Measurements from ENCODE around the gene ROCK2. TPM values are rescaled to one million over a fixed set of nuclear protein-coding genes. Genes with fewer than 3 reads are reported as not detected.
A peak's percentile ranks its signal among the peaks of the same experiment; 100 is the strongest.

Gene ROCK2
- total RNA-seq, 2 donors from 2014 or later: 19.1 to 26.3 TPM

- no peak for ATAC-seq
- DNase-seq (ENCODE audit: low spot score): no peak
- peaks cover 23% of the 10 kb centered on the region for H3K36me3 Mint-ChIP-seq
- H3K9me3 Mint-ChIP-seq: no peaks in the 10 kb centered on the region
- no peaks in the 10 kb centered on the region for H3K4me1 Mint-ChIP-seq (ENCODE audit: low read depth in 2 of 2)
- H3K4me3 Mint-ChIP-seq: no peak overlapping the region
- no peaks in the 10 kb centered on the region for H3K27me3 Mint-ChIP-seq
- H3K27ac Mint-ChIP-seq: no peak overlapping the region
Measured at GRCh38 chr2:11196246-11196645, 148.2 kb downstream of the ROCK2 start.

DNA sequence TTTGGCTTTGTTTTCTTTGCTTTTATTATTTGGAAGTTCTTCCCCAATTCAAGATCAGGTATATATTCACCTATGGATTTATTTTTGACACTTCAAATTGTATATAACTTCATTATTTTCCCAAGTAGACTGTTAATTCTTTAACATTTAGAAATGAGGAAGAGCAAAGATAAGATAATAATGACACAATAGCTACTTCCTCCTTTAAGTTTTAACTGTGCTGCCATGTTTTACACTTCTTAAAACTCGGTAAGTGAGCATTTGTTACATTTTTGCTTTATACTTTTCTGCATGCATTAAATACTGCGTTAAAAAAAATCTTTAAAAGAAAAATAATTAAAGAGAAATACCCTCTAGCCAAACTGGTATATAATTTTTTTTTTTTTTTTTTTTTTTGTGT lies 156.7 kb downstream of the ROCK2 start:
- ATAC-seq (no peak), DNase-seq (ENCODE audit: low spot score) (no peak)
- H3K27ac Mint-ChIP-seq: no peak overlapping the region
- H3K4me3 Mint-ChIP-seq: no peak overlapping the region
- no peaks in the 10 kb centered on the region for H3K27me3 Mint-ChIP-seq
- H3K9me3 Mint-ChIP-seq: no peaks in the 10 kb centered on the region
- H3K36me3 Mint-ChIP-seq: peaks cover under 1% of the 10 kb centered on the region
- peaks cover 0 to 5% of the 10 kb centered on the region in 2 donors for H3K4me1 Mint-ChIP-seq (ENCODE audit: low read depth in 2 of 2)

DNA sequence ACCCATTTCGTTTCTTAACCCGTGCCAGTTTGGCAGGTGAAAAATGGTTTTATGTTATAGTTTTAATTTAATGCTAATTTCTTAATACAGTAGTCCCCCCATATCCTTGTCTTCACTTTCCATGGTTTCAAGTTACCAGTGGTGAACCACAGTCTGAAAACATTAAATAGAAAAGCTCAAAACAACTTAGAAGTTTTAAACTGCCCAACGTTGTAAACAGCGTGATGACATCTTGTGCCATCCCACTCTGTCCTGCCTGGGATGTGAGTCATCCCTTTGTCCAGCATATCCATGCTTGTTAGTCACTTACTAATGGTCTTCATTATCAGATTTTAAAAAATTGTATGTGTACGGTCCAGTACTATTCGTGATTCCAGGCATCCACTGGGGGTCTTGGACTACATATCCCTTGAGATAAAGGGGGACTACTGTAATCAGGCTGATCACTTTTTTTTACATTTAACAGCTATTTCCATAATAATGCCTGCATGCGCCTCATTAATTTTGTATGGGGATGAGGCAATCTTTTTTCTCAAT lies 157.3 kb downstream of the ROCK2 start:
- Mint-ChIP-seq H3K4me3 (no peak overlapping the region), H3K27me3 (no peaks in the 10 kb centered on the region), H3K36me3 (no peaks in the 10 kb centered on the region), H3K9me3 (no peaks in the 10 kb centered on the region), H3K4me1 (ENCODE audit: low read depth in 2 of 2) (peaks cover 0 to 5% of the 10 kb centered on the region in 2 donors), H3K27ac (no peak overlapping the region)
- no peak for DNase-seq (ENCODE audit: low spot score)
- ATAC-seq: no peak

GRCh38 chr2:11186145-11186544 lies 158.3 kb downstream of the ROCK2 start:
- no peaks in the 10 kb centered on the region for H3K9me3 Mint-ChIP-seq
- DNase-seq (ENCODE audit: low spot score): no peak
- peaks cover 0 to 5% of the 10 kb centered on the region in 2 donors for H3K4me1 Mint-ChIP-seq (ENCODE audit: low read depth in 2 of 2)
- H3K36me3 Mint-ChIP-seq: no peaks in the 10 kb centered on the region
- no peaks in the 10 kb centered on the region for H3K27me3 Mint-ChIP-seq
- no peak overlapping the region for H3K27ac Mint-ChIP-seq
- no peak for ATAC-seq
- H3K4me3 Mint-ChIP-seq: no peak overlapping the region

- Mint-ChIP-seq H3K27me3 (no peaks in the 10 kb centered on the region), H3K36me3 (no peaks in the 10 kb centered on the region), H3K9me3 (no peaks in the 10 kb centered on the region), H3K4me3 (no peak overlapping the region), H3K27ac (no peak overlapping the region), H3K4me1 (ENCODE audit: low read depth in 2 of 2) (peaks cover 0 to 5% of the 10 kb centered on the region in 2 donors)
- DNase-seq (ENCODE audit: low spot score) (no peak), ATAC-seq (no peak)
Measured at GRCh38 chr2:11182951-11183350, 161.5 kb downstream of the ROCK2 start.

DNA sequence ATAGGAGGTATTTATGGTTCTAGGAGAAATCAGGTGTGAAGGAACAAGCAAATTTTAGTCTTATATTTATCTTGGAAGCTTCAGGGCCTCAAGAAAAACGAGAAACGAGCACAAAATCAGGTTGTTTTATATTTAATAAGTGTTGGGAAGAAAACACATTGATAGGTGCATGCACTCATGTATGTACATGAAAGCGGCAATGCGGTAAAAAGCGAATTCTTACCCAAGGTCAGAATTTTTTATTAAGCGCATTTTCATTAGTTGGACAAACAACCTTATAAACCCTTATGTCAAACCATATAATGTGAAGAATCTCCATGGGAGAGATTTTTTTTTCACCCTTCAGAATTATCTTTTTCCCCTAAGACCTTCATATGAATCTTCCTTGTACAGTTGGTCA lies 163.8 kb downstream of the ROCK2 start:
- H3K4me3 Mint-ChIP-seq: no peak overlapping the region
- no peaks in the 10 kb centered on the region for H3K36me3 Mint-ChIP-seq
- no peak for ATAC-seq
- H3K9me3 Mint-ChIP-seq: no peaks in the 10 kb centered on the region
- peaks cover 2 to 4% of the 10 kb centered on the region in 2 donors for H3K4me1 Mint-ChIP-seq (ENCODE audit: low read depth in 2 of 2)
- no peaks in the 10 kb centered on the region for H3K27me3 Mint-ChIP-seq
- DNase-seq (ENCODE audit: low spot score): no peak
- no peak overlapping the region for H3K27ac Mint-ChIP-seq

- peaks cover 8 to 11% of the 10 kb centered on the region in 2 donors for H3K4me1 Mint-ChIP-seq (ENCODE audit: low read depth in 2 of 2)
- H3K27me3 Mint-ChIP-seq: no peaks in the 10 kb centered on the region
- no peaks in the 10 kb centered on the region for H3K36me3 Mint-ChIP-seq
- no peak for DNase-seq (ENCODE audit: low spot score)
- no peak overlapping the region for H3K4me3 Mint-ChIP-seq
- ATAC-seq: no peak
- no peaks in the 10 kb centered on the region for H3K9me3 Mint-ChIP-seq
- H3K27ac Mint-ChIP-seq: no peak overlapping the region
Measured at GRCh38 chr2:11179899-11180298, 164.5 kb downstream of the ROCK2 start.

DNA sequence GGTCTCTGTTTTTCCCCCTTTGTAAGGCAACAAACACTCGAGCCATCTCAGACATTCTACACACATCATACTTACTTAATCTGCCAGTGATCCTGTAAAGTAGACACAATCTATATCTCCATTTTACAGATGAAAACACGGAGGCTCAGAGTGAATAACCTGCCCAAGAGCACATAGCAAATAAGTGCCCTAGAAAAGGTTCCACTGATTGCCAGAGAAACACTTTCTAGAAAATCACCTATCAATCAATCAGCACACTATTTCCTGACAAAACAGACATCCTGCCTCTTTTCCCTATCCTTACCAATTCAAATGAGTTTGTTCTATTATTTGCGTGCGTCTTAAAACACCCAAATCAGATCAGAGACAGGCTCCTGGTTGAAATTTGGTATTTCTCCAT lies 165.2 kb downstream of the ROCK2 start:
- ATAC-seq (no peak), DNase-seq (ENCODE audit: low spot score) (no peak)
- Mint-ChIP-seq H3K9me3 (no peaks in the 10 kb centered on the region), H3K4me3 (no peak overlapping the region), H3K4me1 (ENCODE audit: low read depth in 2 of 2) (peaks cover 9 to 12% of the 10 kb centered on the region in 2 donors), H3K27ac (no peak overlapping the region), H3K36me3 (no peaks in the 10 kb centered on the region), H3K27me3 (no peaks in the 10 kb centered on the region)

- DNase-seq (ENCODE audit: low spot score) (no peak), ATAC-seq (no peak)
- H3K27me3 Mint-ChIP-seq: no peaks in the 10 kb centered on the region
- no peak overlapping the region for H3K4me3 Mint-ChIP-seq
- H3K4me1 Mint-ChIP-seq (ENCODE audit: low read depth in 2 of 2): peaks cover 9 to 12% of the 10 kb centered on the region in 2 donors
- no peak overlapping the region for H3K27ac Mint-ChIP-seq
- H3K9me3 Mint-ChIP-seq: no peaks in the 10 kb centered on the region
- H3K36me3 Mint-ChIP-seq: no peaks in the 10 kb centered on the region
Measured at GRCh38 chr2:11177871-11178690, 166.4 kb downstream of the ROCK2 start.

- DNase-seq (ENCODE audit: low spot score) (no peak), ATAC-seq (no peak)
- no peaks in the 10 kb centered on the region for H3K36me3 Mint-ChIP-seq
- H3K4me3 Mint-ChIP-seq: peak overlapping the region; percentile 16
- H3K4me1 Mint-ChIP-seq (ENCODE audit: low read depth in 2 of 2): peaks cover 9 to 12% of the 10 kb centered on the region in 2 donors
- H3K27me3 Mint-ChIP-seq: no peaks in the 10 kb centered on the region
- H3K9me3 Mint-ChIP-seq: no peaks in the 10 kb centered on the region
- H3K27ac Mint-ChIP-seq: peak overlapping the region in 1 of 2 donors; percentile 17
Measured at GRCh38 chr2:11175293-11175795, 169.1 kb downstream of the ROCK2 start.

DNA sequence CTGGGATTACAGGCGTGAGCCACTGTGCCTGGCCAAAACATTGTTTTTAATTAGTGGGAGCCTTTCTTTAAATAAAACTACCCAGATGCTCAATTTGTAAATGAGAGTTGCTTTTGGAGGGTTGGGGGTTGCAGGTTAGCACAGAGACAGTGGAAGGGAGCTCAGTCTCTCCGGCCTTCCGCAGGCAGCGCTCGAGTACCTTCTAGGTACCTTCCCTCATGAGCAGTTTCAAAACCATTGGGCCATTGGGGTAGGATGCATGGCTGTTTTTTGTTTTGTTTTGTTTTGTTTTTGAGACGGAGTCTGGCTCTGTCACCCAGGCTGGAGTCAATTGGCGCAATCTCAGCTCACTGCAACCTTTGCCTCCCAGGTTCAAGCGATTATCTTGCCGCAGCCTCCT lies 170.2 kb downstream of the ROCK2 start:
- no peaks in the 10 kb centered on the region for H3K9me3 Mint-ChIP-seq
- no peak overlapping the region for H3K4me3 Mint-ChIP-seq
- H3K4me1 Mint-ChIP-seq (ENCODE audit: low read depth in 2 of 2): peaks cover 9 to 12% of the 10 kb centered on the region in 2 donors
- DNase-seq (ENCODE audit: low spot score) (no peak), ATAC-seq (no peak)
- no peak overlapping the region for H3K27ac Mint-ChIP-seq
- H3K36me3 Mint-ChIP-seq: no peaks in the 10 kb centered on the region
- H3K27me3 Mint-ChIP-seq: no peaks in the 10 kb centered on the region

DNA sequence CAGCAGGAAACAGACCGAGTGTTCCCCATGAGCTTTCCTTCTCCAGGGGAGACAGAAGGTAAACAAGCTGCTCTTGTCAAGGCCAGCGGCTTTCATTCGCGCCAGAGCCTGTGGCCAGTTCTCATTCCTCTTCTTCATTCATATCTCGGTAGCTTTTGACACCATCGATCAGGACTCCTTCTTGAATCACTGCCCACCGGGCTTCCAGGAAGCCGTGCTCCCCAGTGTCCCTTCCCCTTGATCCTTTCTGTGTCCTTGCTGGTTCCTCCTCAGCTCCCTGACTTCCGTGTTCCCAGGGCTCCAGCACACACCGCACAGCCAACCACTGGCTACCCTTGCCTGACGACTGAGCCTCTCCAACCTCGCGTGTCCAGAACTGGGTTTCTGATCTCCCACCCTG lies 175.1 kb downstream of the ROCK2 start:
- Mint-ChIP-seq H3K4me3 (no peak overlapping the region), H3K9me3 (no peaks in the 10 kb centered on the region), H3K27ac (peak overlapping the region in 1 of 2 donors; percentile 81), H3K27me3 (no peaks in the 10 kb centered on the region), H3K36me3 (no peaks in the 10 kb centered on the region), H3K4me1 (ENCODE audit: low read depth in 2 of 2) (peaks cover 0 to 2% of the 10 kb centered on the region in 2 donors)
- ATAC-seq (no peak), DNase-seq (ENCODE audit: low spot score) (no peak)

- peak in 1 of 2 donors; percentile 33 for ATAC-seq
- no peak overlapping the region for H3K4me3 Mint-ChIP-seq
Measured at GRCh38 chr2:11168488-11168887, 175.9 kb downstream of the ROCK2 start.

GRCh38 chr2:11166476-11166875 lies 178.0 kb downstream of the ROCK2 start:
- no peak for ATAC-seq
- Mint-ChIP-seq H3K36me3 (no peaks in the 10 kb centered on the region), H3K4me3 (no peak overlapping the region), H3K9me3 (no peaks in the 10 kb centered on the region), H3K4me1 (ENCODE audit: low read depth in 2 of 2) (peaks cover 0 to 5% of the 10 kb centered on the region in 2 donors), H3K27me3 (no peaks in the 10 kb centered on the region), H3K27ac (no peak overlapping the region)
- DNase-seq (ENCODE audit: low spot score): no peak

More at GRCh38 chr2:11168488-11168887, 175.9 kb downstream of the ROCK2 start:
- no peaks in the 10 kb centered on the region for H3K9me3 Mint-ChIP-seq
- no peaks in the 10 kb centered on the region for H3K36me3 Mint-ChIP-seq
- H3K4me1 Mint-ChIP-seq (ENCODE audit: low read depth in 2 of 2): peaks cover 0 to 5% of the 10 kb centered on the region in 2 donors
- DNase-seq (ENCODE audit: low spot score): no peak
- no peaks in the 10 kb centered on the region for H3K27me3 Mint-ChIP-seq
- H3K27ac Mint-ChIP-seq: no peak overlapping the region
